ENCODE results near the gene GRAMD2A. TPM values are rescaled to one million over a fixed set of nuclear protein-coding genes. Genes with fewer than 3 reads are reported as not detected.

The GRAMD2A gene
- total RNA-seq, 1 donor from 2014 or later: not detected

GRCh38 chr15:72220687-72221086 is 23.1 kb upstream of the GRAMD2A start:
- Mint-ChIP-seq H3K4me3 (ENCODE audit: unreplicated experiment) (no peak overlapping the region), H3K27ac (ENCODE audit: unreplicated experiment) (no peak overlapping the region), H3K27me3 (ENCODE audit: unreplicated experiment) (no peaks in the 10 kb centered on the region), H3K9me3 (ENCODE audit: unreplicated experiment) (peaks cover 4% of the 10 kb centered on the region), H3K36me3 (ENCODE audit: unreplicated experiment) (no peaks in the 10 kb centered on the region), H3K4me1 (ENCODE audit: low read depth, unreplicated experiment) (peaks cover 31% of the 10 kb centered on the region)
- DNase-seq: no peak
- TF ChIP-seq, protein P1, sequence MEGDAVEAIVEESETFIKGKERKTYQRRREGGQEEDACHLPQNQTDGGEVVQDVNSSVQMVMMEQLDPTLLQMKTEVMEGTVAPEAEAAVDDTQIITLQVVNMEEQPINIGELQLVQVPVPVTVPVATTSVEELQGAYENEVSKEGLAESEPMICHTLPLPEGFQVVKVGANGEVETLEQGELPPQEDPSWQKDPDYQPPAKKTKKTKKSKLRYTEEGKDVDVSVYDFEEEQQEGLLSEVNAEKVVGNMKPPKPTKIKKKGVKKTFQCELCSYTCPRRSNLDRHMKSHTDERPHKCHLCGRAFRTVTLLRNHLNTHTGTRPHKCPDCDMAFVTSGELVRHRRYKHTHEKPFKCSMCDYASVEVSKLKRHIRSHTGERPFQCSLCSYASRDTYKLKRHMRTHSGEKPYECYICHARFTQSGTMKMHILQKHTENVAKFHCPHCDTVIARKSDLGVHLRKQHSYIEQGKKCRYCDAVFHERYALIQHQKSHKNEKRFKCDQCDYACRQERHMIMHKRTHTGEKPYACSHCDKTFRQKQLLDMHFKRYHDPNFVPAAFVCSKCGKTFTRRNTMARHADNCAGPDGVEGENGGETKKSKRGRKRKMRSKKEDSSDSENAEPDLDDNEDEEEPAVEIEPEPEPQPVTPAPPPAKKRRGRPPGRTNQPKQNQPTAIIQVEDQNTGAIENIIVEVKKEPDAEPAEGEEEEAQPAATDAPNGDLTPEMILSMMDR (IDR thresholded peaks at IDR 0.05; ENCODE audit: partially characterized antibody, unreplicated experiment): no peak

DNA sequence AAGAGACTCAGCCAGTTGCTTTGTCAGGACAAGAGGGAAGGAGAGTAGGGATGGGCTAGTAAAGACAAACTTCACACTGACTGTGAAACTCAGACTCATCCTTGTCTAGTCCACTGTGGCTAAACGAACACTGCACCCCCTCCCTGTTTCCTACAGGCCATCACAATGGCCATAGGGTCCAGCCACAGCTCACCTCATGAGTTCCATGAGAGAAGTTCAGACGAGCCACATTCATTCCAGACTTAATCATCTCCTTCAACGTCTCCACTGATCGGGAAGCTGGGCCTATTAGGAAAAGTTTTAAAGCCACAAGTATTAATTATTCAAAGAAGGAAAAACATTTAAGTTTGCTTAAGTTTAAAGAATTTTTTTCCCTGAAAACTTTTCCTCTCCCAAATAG is 19.6 kb upstream of the GRAMD2A start:
- Mint-ChIP-seq H3K9me3 (ENCODE audit: unreplicated experiment) (peaks cover 2% of the 10 kb centered on the region), H3K36me3 (ENCODE audit: unreplicated experiment) (no peaks in the 10 kb centered on the region)

GRCh38 chr15:72216079-72216478 is 18.5 kb upstream of the GRAMD2A start:
- TF ChIP-seq, protein P1 (IDR thresholded peaks at IDR 0.05; ENCODE audit: partially characterized antibody, unreplicated experiment): no peak
- no peaks in the 10 kb centered on the region for H3K27me3 Mint-ChIP-seq (ENCODE audit: unreplicated experiment)
- H3K27ac Mint-ChIP-seq (ENCODE audit: unreplicated experiment): no peak overlapping the region
- H3K4me1 Mint-ChIP-seq (ENCODE audit: low read depth, unreplicated experiment): peaks cover 7% of the 10 kb centered on the region
- H3K36me3 Mint-ChIP-seq (ENCODE audit: unreplicated experiment): no peaks in the 10 kb centered on the region
- DNase-seq: no peak
- no peak overlapping the region for H3K4me3 Mint-ChIP-seq (ENCODE audit: unreplicated experiment)
- H3K9me3 Mint-ChIP-seq (ENCODE audit: unreplicated experiment): no peaks in the 10 kb centered on the region

More for the DNA sequence above, 19.6 kb upstream of the GRAMD2A start:
- peaks cover 11% of the 10 kb centered on the region for H3K4me1 Mint-ChIP-seq (ENCODE audit: low read depth, unreplicated experiment)
- H3K4me3 Mint-ChIP-seq (ENCODE audit: unreplicated experiment): no peak overlapping the region
- DNase-seq: no peak
- H3K27ac Mint-ChIP-seq (ENCODE audit: unreplicated experiment): no peak overlapping the region
- H3K27me3 Mint-ChIP-seq (ENCODE audit: unreplicated experiment): no peaks in the 10 kb centered on the region
- TF ChIP-seq, protein P1 (IDR thresholded peaks at IDR 0.05; ENCODE audit: partially characterized antibody, unreplicated experiment): no peak

GRCh38 chr15:72207558-72208085 is 10.0 kb upstream of the GRAMD2A start:
- peaks cover 1% of the 10 kb centered on the region for H3K27me3 Mint-ChIP-seq (ENCODE audit: unreplicated experiment)
- H3K36me3 Mint-ChIP-seq (ENCODE audit: unreplicated experiment): peaks cover 5% of the 10 kb centered on the region
- no peak overlapping the region for H3K4me3 Mint-ChIP-seq (ENCODE audit: unreplicated experiment)
- DNase-seq: no peak
- TF ChIP-seq, protein P1 (IDR thresholded peaks at IDR 0.05; ENCODE audit: partially characterized antibody, unreplicated experiment): no peak
- H3K4me1 Mint-ChIP-seq (ENCODE audit: low read depth, unreplicated experiment): peaks cover 2% of the 10 kb centered on the region
- peaks cover 1% of the 10 kb centered on the region for H3K9me3 Mint-ChIP-seq (ENCODE audit: unreplicated experiment)
- no peak overlapping the region for H3K27ac Mint-ChIP-seq (ENCODE audit: unreplicated experiment)

GRCh38 chr15:72206677-72207000 is 9.1 kb upstream of the GRAMD2A start:
- TF ChIP-seq, protein P1 (IDR thresholded peaks at IDR 0.05; ENCODE audit: partially characterized antibody, unreplicated experiment): no peak
- DNase-seq: no peak
- Mint-ChIP-seq H3K4me1 (ENCODE audit: low read depth, unreplicated experiment) (peaks cover 2% of the 10 kb centered on the region), H3K27me3 (ENCODE audit: unreplicated experiment) (peaks cover 1% of the 10 kb centered on the region), H3K27ac (ENCODE audit: unreplicated experiment) (peak overlapping the region; percentile 17), H3K36me3 (ENCODE audit: unreplicated experiment) (peaks cover 5% of the 10 kb centered on the region), H3K4me3 (ENCODE audit: unreplicated experiment) (no peak overlapping the region), H3K9me3 (ENCODE audit: unreplicated experiment) (peaks cover 1% of the 10 kb centered on the region)

All from glutamatergic neuron (in vitro differentiated cells).